ENCODE results near the gene CLMN. TPM values are rescaled to one million over a fixed set of nuclear protein-coding genes. Genes with fewer than 3 reads are reported as not detected.

The CLMN gene
- total and polyA plus RNA-seq, 2 of the 8 experiments (the other 6 are each of a cell fraction or from before 2014, with no cell fraction given) = 1.6 to 8.2 TPM

GRCh38 chr14:95348395-95349080, 28.8 kb upstream of the CLMN start:
- peak; percentile 71 for FAIRE-seq
- Histone ChIP-seq H3K4ac (replicated peaks; ENCODE audit: insufficient read length, low read depth, low read length) (no peak overlapping the region), H3K23ac (ENCODE audit: insufficient read length) (no peak overlapping the region), H2BK5ac (ENCODE audit: low read depth, low read length) (no peak overlapping the region), H3K9ac (replicated peaks in 1 of 4; ENCODE audit: extremely low read depth in 1 of 4, low read depth in 3 of 4, low read length in 3 of 4) (no peak overlapping the region), H3K4me1 (replicated peaks in 1 of 4; ENCODE audit: control insufficient read depth in 3 of 4, insufficient read depth in 4 of 4, low read length in 3 of 4) (no peaks in the 10 kb centered on the region), H3K79me1 (ENCODE audit: low read depth, low read length) (no peaks in the 10 kb centered on the region), H3K4me3 (ENCODE audit: extremely low read depth in 1 of 4, insufficient read depth in 2 of 4, low read depth in 3 of 4, low read length in 4 of 4) (no peak overlapping the region), H2BK120ac (replicated peaks; ENCODE audit: low read depth, low read length) (no peak overlapping the region), H4K20me1 (replicated peaks in 1 of 2; ENCODE audit: control insufficient read depth in 1 of 2, insufficient read depth in 2 of 2, low read length in 2 of 2) (no peaks in the 10 kb centered on the region), H2AFZ (ENCODE audit: low read length) (no peak overlapping the region), H2AK5ac (ENCODE audit: low read depth, low read length) (no peak overlapping the region), H4K91ac (replicated peaks; ENCODE audit: insufficient read length, low read length) (no peak overlapping the region), H3K36me3 (ENCODE audit: control insufficient read depth in 2 of 4, insufficient read depth in 4 of 4, low read length in 3 of 4) (no peaks in the 10 kb centered on the region), H3K4me2 (ENCODE audit: insufficient read depth in 1 of 2, low read depth in 2 of 2, low read length in 2 of 2) (no peak overlapping the region), H2BK15ac (ENCODE audit: low read length) (no peak overlapping the region), H4K8ac (ENCODE audit: extremely low read depth, insufficient read depth, low read length) (no peak overlapping the region), H4K5ac (ENCODE audit: insufficient read length, low read depth, low read length) (no peak overlapping the region), H3K9me3 (ENCODE audit: insufficient read depth in 2 of 2, low read depth in 1 of 2, low read length in 1 of 2) (no peaks in the 10 kb centered on the region), H3K27ac (ENCODE audit: low read depth, low read length) (no peak overlapping the region), H3K14ac (ENCODE audit: insufficient read length) (no peak overlapping the region), H3K18ac (ENCODE audit: extremely low read depth, low read length) (no peak overlapping the region), H2BK20ac (ENCODE audit: low read length) (no peak overlapping the region), H3K56ac (replicated peaks; ENCODE audit: insufficient read length, low read depth, low read length) (no peak overlapping the region), H3K27me3 (replicated peaks in 1 of 4; ENCODE audit: control insufficient read depth in 3 of 4, extremely low read depth in 1 of 4, insufficient read depth in 3 of 4, low read length in 3 of 4) (no peaks in the 10 kb centered on the region), H3K23me2 (ENCODE audit: low read depth, low read length) (no peaks in the 10 kb centered on the region), H3K79me2 (ENCODE audit: control insufficient read depth in 1 of 2, insufficient read depth in 2 of 2, low read length in 2 of 2) (no peaks in the 10 kb centered on the region), H2BK12ac (ENCODE audit: low read depth, low read length) (no peak overlapping the region)
- ChIA-PET POLR2A (ENCODE audit: partially characterized antibody) (interaction anchor here (0.9 to 1.3 kb wide), 2 partner anchors 12 to 13 kb away, joined by 3 to 5 read pairs; no protein-coding TSS in a partner anchor), CTCF (ENCODE audit: partially characterized antibody) (interaction anchor here (0.8 to 5.5 kb wide), 14 partner anchors 10 to 249 kb away, joined by 3 to 39 read pairs (median 4); partner anchors contain the start of gene CLMN)
- DNase-seq (ENCODE audit: low read depth in 1 of 2, low spot score in 2 of 2) = no peak
- 79% methylated on average over 10 of the region's 10 CpGs; no CpG with 5 or more reads in 1 of the 2 experiments for WGBS, 2 experiments (ENCODE audit: extremely low coverage in 1 of 2, insufficient coverage in 1 of 2, insufficient read length in 1 of 2, insufficient replicate concordance in 2 of 2, low coverage in 1 of 2, low lambda C conversion rate in 2 of 2, missing lambda C conversion rate in 1 of 2)
- no peak for TF ChIP-seq JUND (IDR thresholded peaks at IDR 0.05; ENCODE audit: low read length)
- no peak for TF ChIP-seq JUN (IDR thresholded peaks at IDR 0.05; ENCODE audit: low read depth, low read length)
- TF ChIP-seq ZNF274 (IDR thresholded peaks at IDR 0.05; ENCODE audit: borderline replicate concordance, extremely low read depth, low read length) = no peak
- TF ChIP-seq CTCF (IDR thresholded peaks at IDR 0.05; ENCODE audit: control extremely low read depth in 1 of 3, insufficient read depth in 1 of 3, low read depth in 1 of 3, low read length in 3 of 3) = peak; percentile 36 to 72 (median 72); a peak in 3 of 4 replicates
- TF ChIP-seq RXRA (IDR thresholded peaks at IDR 0.05; ENCODE audit: insufficient read depth, low read depth, low read length) = no peak
- TF ChIP-seq RAD21 (IDR thresholded peaks at IDR 0.05 in 1 of 2, conservative IDR thresholded peaks at IDR 0.05 in 1 of 2; ENCODE audit: low read depth in 2 of 2, low read length in 2 of 2) = peak; percentile 73 to 79
- TF ChIP-seq MAFK (IDR thresholded peaks at IDR 0.05; ENCODE audit: low read depth, low read length) = no peak
- TF ChIP-seq SIN3A (conservative IDR thresholded peaks at IDR 0.05 in 1 of 2, IDR thresholded peaks at IDR 0.05 in 1 of 2; ENCODE audit: low read depth in 1 of 2, low read length in 2 of 2) = no peak
- TF ChIP-seq SP4 (IDR thresholded peaks at IDR 0.05; ENCODE audit: low read length) = no peak
- TF ChIP-seq CHD2 (IDR thresholded peaks at IDR 0.05; ENCODE audit: low read length) = no peak

Data from H1 (cell line).